K562 (cell line): ENCODE data around the gene KIF1A.

Experiments used
- CEBPB ChIP-seq: fragments of 450-650 bp; IDR thresholded peaks from 2 replicates; pipeline ENCODE4 v1.6.1; 2016; ENCODE audit warnings: missing genetic modification characterization, missing compliant biosample characterization
- CTCF ChIP-seq, 3 experiments: IDR thresholded peaks in 2 of 3; conservative IDR thresholded peaks in 1 of 3; 2 replicates each; pipeline ENCODE4 v1.5.1; 2011 to 2012; ENCODE audit warnings: low read length in 3 of 3, mild to moderate bottlenecking in 3 of 3, control low read depth in 2 of 3, improper control_type of control experiment in 1 of 3, inconsistent platforms in 1 of 3, low read depth in 1 of 3, mixed read lengths in 1 of 3, moderate library complexity in 1 of 3; ENCODE audit not compliant: insufficient read depth in 2 of 3
- E2F1 ChIP-seq: sonication (generic); formaldehyde crosslinking; IDR thresholded peaks from 2 replicates; pipeline ENCODE4 v1.8.1; 2023; ENCODE audit warnings: mild to moderate bottlenecking, missing genetic modification reagents, moderate library complexity
- FOSL1 ChIP-seq: fragments of 200-800 bp; sonication (Bioruptor generic); conservative IDR thresholded peaks from 2 replicates; pipeline ENCODE4 v1.6.1; 2016; ENCODE audit warnings: missing genetic modification characterization, missing compliant biosample characterization
- HCFC1 ChIP-seq: IDR thresholded peaks from 2 replicates; pipeline ENCODE4 v1.6.1; 2012; ENCODE audit warnings: low read depth, low read length, improper control_type of control experiment
- NFE2L1 ChIP-seq: fragments of 450-650 bp; IDR thresholded peaks from 2 replicates; pipeline ENCODE4 v1.6.1; 2016; ENCODE audit warnings: missing genetic modification characterization, low read depth, mild to moderate bottlenecking, missing compliant biosample characterization, moderate library complexity, borderline replicate concordance
- POLR2A ChIP-seq: fragments of 450-650 bp; conservative IDR thresholded peaks from 2 replicates; pipeline ENCODE4 v1.6.1; 2016
- SOX6 ChIP-seq: fragments of 450-650 bp; IDR thresholded peaks from 2 replicates; pipeline ENCODE4 v1.6.1; 2014; ENCODE audit warnings: mild to moderate bottlenecking

- no peak for TF ChIP-seq E2F1 (CRISPR knock-in tag)
- TF ChIP-seq SOX6, result no peak
- no peak for TF ChIP-seq HCFC1
- TF ChIP-seq CTCF (IDR thresholded peaks at IDR 0.05 in 2 of 3, conservative IDR thresholded peaks at IDR 0.05 in 1 of 3; ENCODE audit: insufficient read depth in 2 of 3, low read depth in 1 of 3, low read length in 3 of 3), result no peak
- no peak for TF ChIP-seq NFE2L1
- TF ChIP-seq FOSL1 (tag), result no peak
- TF ChIP-seq CEBPB (tag), result no peak
- TF ChIP-seq POLR2A, result no peak
Observed at GRCh38 chr2:240687741-240688552, 132.1 kb downstream of the KIF1A start.
